ENCODE results near the gene CCDC195. TPM values are rescaled to one million over a fixed set of nuclear protein-coding genes. Genes with fewer than 3 reads are reported as not detected.

CCDC195 gene
- total RNA-seq, 2 donors from 2014 or later, result not detected

GRCh38 chr2:224749136-224749535, 33.0 kb upstream of the CCDC195 start:
- no peaks in the 10 kb centered on the region for H3K27me3 ChIP-seq
- H3K36me3 ChIP-seq, result no peaks in the 10 kb centered on the region
- DNase-seq (ENCODE audit: low spot score), result no peak
- H3K4me3 ChIP-seq, result no peak overlapping the region
- TF ChIP-seq CTCF (IDR thresholded peaks at IDR 0.05), result no peak
- H3K4me1 ChIP-seq, result no peaks in the 10 kb centered on the region
- no peaks in the 10 kb centered on the region for H3K9me3 ChIP-seq
- no peak overlapping the region for H3K27ac ChIP-seq

- Histone ChIP-seq H3K36me3 (no peaks in the 10 kb centered on the region), H3K27me3 (no peaks in the 10 kb centered on the region), H3K27ac (no peak overlapping the region), H3K4me3 (no peak overlapping the region), H3K9me3 (no peaks in the 10 kb centered on the region), H3K4me1 (no peaks in the 10 kb centered on the region)
- no peak for DNase-seq (ENCODE audit: low spot score)
- no peak for TF ChIP-seq CTCF (IDR thresholded peaks at IDR 0.05)
These were observed 31.6 kb upstream of the CCDC195 start for GRCh38 chr2:224747765-224748164.

- no peaks in the 10 kb centered on the region for H3K4me1 ChIP-seq
- no peak for DNase-seq (ENCODE audit: low spot score)
- H3K27me3 ChIP-seq, result no peaks in the 10 kb centered on the region
- no peak for TF ChIP-seq CTCF (IDR thresholded peaks at IDR 0.05)
- H3K9me3 ChIP-seq, result peaks cover 0 to 9% of the 10 kb centered on the region in 2 donors
- H3K4me3 ChIP-seq, result no peak overlapping the region
- no peak overlapping the region for H3K27ac ChIP-seq
- H3K36me3 ChIP-seq, result no peaks in the 10 kb centered on the region
These were observed 20.1 kb upstream of the CCDC195 start for GRCh38 chr2:224736227-224736626.

- Histone ChIP-seq H3K27me3 (no peaks in the 10 kb centered on the region), H3K9me3 (peaks cover 0 to 9% of the 10 kb centered on the region in 2 donors), H3K4me1 (no peaks in the 10 kb centered on the region), H3K27ac (no peak overlapping the region), H3K36me3 (no peaks in the 10 kb centered on the region), H3K4me3 (no peak overlapping the region)
- no peak for TF ChIP-seq CTCF (IDR thresholded peaks at IDR 0.05)
- no peak for DNase-seq (ENCODE audit: low spot score)
These were observed 18.8 kb upstream of the CCDC195 start for GRCh38 chr2:224734949-224735348.

- TF ChIP-seq CTCF (IDR thresholded peaks at IDR 0.05), result no peak
These were observed 15.5 kb upstream of the CCDC195 start for GRCh38 chr2:224731665-224732064.

GRCh38 chr2:224729435-224729834, 13.3 kb upstream of the CCDC195 start:
- H3K4me1 ChIP-seq, result no peaks in the 10 kb centered on the region
- no peaks in the 10 kb centered on the region for H3K36me3 ChIP-seq
- DNase-seq (ENCODE audit: low spot score), result no peak
- TF ChIP-seq CTCF (IDR thresholded peaks at IDR 0.05), result no peak
- H3K9me3 ChIP-seq, result peaks cover 4 to 7% of the 10 kb centered on the region in 2 donors
- no peaks in the 10 kb centered on the region for H3K27me3 ChIP-seq
- H3K4me3 ChIP-seq, result no peak overlapping the region
- no peak overlapping the region for H3K27ac ChIP-seq

More at GRCh38 chr2:224731665-224732064, 15.5 kb upstream of the CCDC195 start:
- no peaks in the 10 kb centered on the region for H3K4me1 ChIP-seq
- no peak overlapping the region for H3K4me3 ChIP-seq
- peaks cover 4 to 13% of the 10 kb centered on the region in 2 donors for H3K9me3 ChIP-seq
- no peaks in the 10 kb centered on the region for H3K36me3 ChIP-seq
- H3K27ac ChIP-seq, result no peak overlapping the region
- H3K27me3 ChIP-seq, result no peaks in the 10 kb centered on the region
- no peak for DNase-seq (ENCODE audit: low spot score)
